Suprapubic skin (tissue), 4 donors: ENCODE results near the gene RAB13. TPM values are rescaled to one million over a fixed set of nuclear protein-coding genes. Genes with fewer than 3 reads are reported as not detected.
A peak's percentile ranks its signal among the peaks of the same experiment; 100 is the strongest.

Experiments used
- DNase-seq, 2 donors: peaks; one replicate each; pipeline ENCODE4 v3.0.0-alpha.2; 2019; ENCODE audit warnings: low spot score in 2 of 2
- H3K27ac ChIP-seq: fragments of 200-600 bp; sonication (generic); one replicate; pipeline ENCODE4 v1.5.1; 2019
- H3K27me3 ChIP-seq: fragments of 200-600 bp; sonication (generic); one replicate; pipeline ENCODE4 v1.5.1; 2019
- H3K36me3 ChIP-seq: fragments of 200-600 bp; sonication (generic); one replicate; pipeline ENCODE4 v1.5.1; 2019
- H3K4me1 ChIP-seq: fragments of 200-600 bp; sonication (generic); one replicate; pipeline ENCODE4 v1.5.1; 2019
- H3K4me3 ChIP-seq: fragments of 200-600 bp; sonication (generic); one replicate; pipeline ENCODE4 v1.5.1; 2019; ENCODE audit warnings: mild to moderate bottlenecking
- H3K9me3 ChIP-seq: fragments of 200-600 bp; sonication (generic); one replicate; pipeline ENCODE4 v1.5.1; 2019
- EP300 ChIP-seq: sonication (generic); formaldehyde crosslinking; IDR thresholded peaks from one replicate; pipeline ENCODE4 v1.6.1; 2017; ENCODE audit warnings: antibody characterized with exemption
- POLR2A ChIP-seq, 2 donors: fragments of 450-650 bp; IDR thresholded peaks; one replicate each; pipeline ENCODE4 v1.6.1; 2017; ENCODE audit warnings: antibody characterized with exemption in 2 of 2, mild to moderate bottlenecking in 2 of 2, moderate library complexity in 2 of 2
- POLR2AphosphoS5 ChIP-seq, 3 donors: sonication (generic); formaldehyde crosslinking; IDR thresholded peaks; one replicate each; pipeline ENCODE4 v1.6.1; 2017; ENCODE audit warnings: antibody characterized with exemption in 3 of 3
- WGBS: methylation state at CpG from one replicate; pipeline ENCODE4 v1.1.5; 2018; 5-methylcytosine and 5-hydroxymethylcytosine counted together
- total RNA-seq, 4 donors: library from RNA; depleted of rRNA; stranded (reverse); fragments of >200 nt; gene quantifications; one replicate each; pipeline ENCODE4 v1.1.0, GENCODE V29; 2016
- TF ChIP-seq, protein P1 (sequence below), 2 donors: fragments of 200-600 bp in 1 of 2; fragments of 450-650 bp in 1 of 2; sonication (generic) in 1 of 2; IDR thresholded peaks; one replicate each; pipeline ENCODE4 v1.5.1; 2016 to 2019; ENCODE audit warnings: antibody characterized with exemption in 2 of 2, mild to moderate bottlenecking in 1 of 2, moderate library complexity in 1 of 2

The RAB13 gene
- total RNA-seq, 4 donors from 2014 or later, result 13.5 to 26.3 (median 23.4) TPM

DNA sequence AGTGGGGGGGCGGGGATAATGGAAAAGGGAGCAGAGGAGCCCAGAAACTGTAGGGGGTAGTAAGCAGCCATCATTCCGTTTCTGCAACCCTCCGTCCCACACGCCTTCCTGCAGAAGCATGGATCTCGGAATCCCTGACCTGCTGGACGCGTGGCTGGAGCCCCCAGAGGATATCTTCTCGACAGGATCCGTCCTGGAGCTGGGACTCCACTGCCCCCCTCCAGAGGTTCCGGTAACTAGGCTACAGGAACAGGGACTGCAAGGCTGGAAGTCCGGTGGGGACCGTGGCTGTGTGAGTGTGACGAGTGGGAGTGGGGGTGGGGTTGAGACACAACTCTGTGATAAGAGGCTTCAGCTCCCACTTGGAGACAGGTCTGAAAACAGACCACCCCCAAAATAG is 17.7 kb downstream of the RAB13 start:
- TF ChIP-seq POLR2AphosphoS5 (IDR thresholded peaks at IDR 0.05), result no peak
- no peak for TF ChIP-seq POLR2A (IDR thresholded peaks at IDR 0.05)
- WGBS, result 0% methylated on average over 11 of the region's 13 CpGs
- Histone ChIP-seq H3K27ac (peak overlapping the region; percentile 93), H3K9me3 (no peaks in the 10 kb centered on the region), H3K4me3 (peak overlapping the region; percentile 52), H3K27me3 (no peaks in the 10 kb centered on the region), H3K4me1 (peaks cover 35% of the 10 kb centered on the region), H3K36me3 (peaks cover 9% of the 10 kb centered on the region)
- DNase-seq, result no peak

DNA sequence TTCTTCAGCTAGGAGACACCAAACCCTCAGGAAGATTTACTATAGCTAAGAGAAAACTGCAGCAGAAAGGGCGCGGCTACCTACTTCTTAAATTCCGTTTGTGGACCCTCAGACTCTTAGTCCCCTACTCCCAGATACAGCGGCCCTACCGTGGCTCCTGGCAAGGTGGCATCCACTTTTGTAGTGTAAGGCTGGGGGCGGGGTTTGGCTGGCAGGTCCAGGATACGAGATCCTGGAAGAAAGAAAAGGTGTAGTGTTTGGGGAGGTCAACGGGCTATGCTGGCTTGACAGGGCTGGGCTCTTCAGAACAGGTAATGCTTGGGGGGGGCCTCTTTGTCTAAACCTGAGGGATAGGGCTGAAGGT is 18.2 kb downstream of the RAB13 start:
- no peaks in the 10 kb centered on the region for H3K27me3 ChIP-seq
- H3K9me3 ChIP-seq, result no peaks in the 10 kb centered on the region
- peaks cover 5% of the 10 kb centered on the region for H3K36me3 ChIP-seq
- WGBS, result under 1% methylated on average over 8 of the region's 8 CpGs
- peak; percentile 81 to 88 for DNase-seq
- peak overlapping the region; percentile 52 for H3K4me3 ChIP-seq
- peaks cover 36% of the 10 kb centered on the region for H3K4me1 ChIP-seq
- peak overlapping the region; percentile 93 for H3K27ac ChIP-seq
- TF ChIP-seq POLR2AphosphoS5 (IDR thresholded peaks at IDR 0.05) (no peak), EP300 (no peak), POLR2A (IDR thresholded peaks at IDR 0.05) (no peak)
- TF ChIP-seq, protein P1, sequence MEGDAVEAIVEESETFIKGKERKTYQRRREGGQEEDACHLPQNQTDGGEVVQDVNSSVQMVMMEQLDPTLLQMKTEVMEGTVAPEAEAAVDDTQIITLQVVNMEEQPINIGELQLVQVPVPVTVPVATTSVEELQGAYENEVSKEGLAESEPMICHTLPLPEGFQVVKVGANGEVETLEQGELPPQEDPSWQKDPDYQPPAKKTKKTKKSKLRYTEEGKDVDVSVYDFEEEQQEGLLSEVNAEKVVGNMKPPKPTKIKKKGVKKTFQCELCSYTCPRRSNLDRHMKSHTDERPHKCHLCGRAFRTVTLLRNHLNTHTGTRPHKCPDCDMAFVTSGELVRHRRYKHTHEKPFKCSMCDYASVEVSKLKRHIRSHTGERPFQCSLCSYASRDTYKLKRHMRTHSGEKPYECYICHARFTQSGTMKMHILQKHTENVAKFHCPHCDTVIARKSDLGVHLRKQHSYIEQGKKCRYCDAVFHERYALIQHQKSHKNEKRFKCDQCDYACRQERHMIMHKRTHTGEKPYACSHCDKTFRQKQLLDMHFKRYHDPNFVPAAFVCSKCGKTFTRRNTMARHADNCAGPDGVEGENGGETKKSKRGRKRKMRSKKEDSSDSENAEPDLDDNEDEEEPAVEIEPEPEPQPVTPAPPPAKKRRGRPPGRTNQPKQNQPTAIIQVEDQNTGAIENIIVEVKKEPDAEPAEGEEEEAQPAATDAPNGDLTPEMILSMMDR (IDR thresholded peaks at IDR 0.05), result no peak

DNA sequence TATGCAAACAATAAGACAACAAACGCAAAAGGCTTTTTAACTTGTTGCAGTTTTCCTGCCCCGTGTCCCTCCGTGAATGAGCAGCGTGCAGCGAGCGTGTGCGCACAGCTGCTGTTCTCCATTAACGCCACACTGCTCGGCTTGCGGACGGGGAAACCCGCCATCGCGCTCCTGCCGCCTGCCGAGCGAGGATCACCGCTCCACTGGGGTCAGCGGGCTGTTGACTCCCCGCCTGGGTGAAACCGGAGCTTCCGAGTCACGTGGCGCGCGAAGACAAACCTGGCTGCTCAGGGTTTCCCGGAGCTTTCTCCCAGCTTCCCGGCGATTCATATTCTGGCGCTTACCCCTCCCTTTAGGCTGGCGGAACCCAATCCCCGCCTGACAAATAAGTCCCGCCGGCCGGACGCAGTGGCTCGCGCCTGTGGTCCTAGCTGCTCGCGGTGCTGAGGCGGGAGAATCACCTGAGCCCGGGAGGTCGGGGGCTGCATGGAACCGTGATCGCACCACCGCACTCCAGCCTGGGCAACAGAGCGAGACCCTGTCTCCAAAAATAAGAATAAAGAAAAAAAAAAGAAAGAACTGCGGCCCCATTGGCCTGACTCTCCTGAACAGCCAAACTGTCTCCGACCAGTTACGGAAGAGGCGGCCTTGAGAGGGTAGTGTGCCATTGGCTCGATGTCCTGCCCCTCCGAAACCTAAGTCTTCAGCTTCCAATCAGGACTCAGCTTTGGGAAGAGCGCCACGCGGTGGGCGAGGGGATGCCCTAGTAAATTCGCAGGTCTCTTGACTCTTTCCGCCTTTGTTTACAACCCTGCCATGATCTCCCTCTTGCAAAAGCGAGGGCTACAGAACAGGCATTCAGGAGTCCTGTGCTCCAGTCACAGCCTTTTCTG is 18.8 kb downstream of the RAB13 start, which contains the start of gene CREB3L4:
Gene CREB3L4, plus strand, starts transcription at position 796 of the 893 bp plus-strand sequence. CDS start 624 bp downstream, outside the sequence.
- peak within 1 kb of the TSS; percentile 52 for H3K4me3 ChIP-seq
- H3K4me1 ChIP-seq, result peaks cover 42% of the 10 kb centered on the region

DNA sequence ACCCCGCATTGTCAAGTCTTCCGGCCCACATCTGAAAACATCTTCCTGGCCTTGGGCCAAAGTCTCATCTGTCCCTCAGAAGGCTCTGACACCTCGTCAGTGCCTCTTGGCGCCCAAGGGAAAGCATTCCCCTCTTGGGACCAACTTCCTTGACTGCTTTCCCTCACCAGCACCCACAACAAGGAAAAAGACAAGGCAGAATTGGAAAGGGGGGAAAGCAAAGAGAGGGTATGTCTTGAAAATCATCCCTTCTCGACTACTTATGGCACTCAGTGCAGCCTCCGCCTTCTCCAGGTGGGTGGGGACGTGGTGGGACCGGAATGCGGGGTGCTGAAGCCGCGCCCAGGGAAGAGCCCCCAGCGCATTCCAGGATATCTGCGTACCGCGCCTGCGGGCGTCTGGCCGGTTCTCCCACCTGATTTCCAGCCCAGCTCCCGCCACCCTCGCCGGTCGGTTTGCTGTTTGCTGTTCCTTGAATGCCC is 22.2 kb downstream of the RAB13 start:
- Histone ChIP-seq H3K27me3 (no peaks in the 10 kb centered on the region), H3K36me3 (peaks cover 16% of the 10 kb centered on the region), H3K27ac (peak overlapping the region; percentile 95), H3K4me1 (peaks cover 74% of the 10 kb centered on the region), H3K9me3 (no peaks in the 10 kb centered on the region), H3K4me3 (peak overlapping the region; percentile 70)
- peak; percentile 78 to 82 for DNase-seq
- TF ChIP-seq EP300, result no peak
- no peak for TF ChIP-seq POLR2AphosphoS5 (IDR thresholded peaks at IDR 0.05)
- no peak for TF ChIP-seq POLR2A (IDR thresholded peaks at IDR 0.05)
- TF ChIP-seq, protein P1 (IDR thresholded peaks at IDR 0.05), result no peak
- WGBS, result 1% methylated on average over 22 of the region's 22 CpGs

More for the DNA sequence above, 18.8 kb downstream of the RAB13 start, which contains the start of gene CREB3L4:
- TF ChIP-seq POLR2AphosphoS5 (IDR thresholded peaks at IDR 0.05), result peak in 2 of 3 donors; percentile 53 to 78
- TF ChIP-seq, protein P1 (IDR thresholded peaks at IDR 0.05), result peak; percentile 20 to 33
- TF ChIP-seq EP300, result no peak
- TF ChIP-seq POLR2A (IDR thresholded peaks at IDR 0.05), result peak; percentile 19 to 70
- DNase-seq, result peak; percentile 95 to 96
- H3K9me3 ChIP-seq, result no peaks in the 10 kb centered on the region
- H3K27ac ChIP-seq, result peak within 1 kb of the TSS; percentile 93
- WGBS, result under 1% methylated on average over 48 of the region's 60 CpGs
- no peaks in the 10 kb centered on the region for H3K27me3 ChIP-seq
- no peaks in the 10 kb centered on the region for H3K36me3 ChIP-seq

DNA sequence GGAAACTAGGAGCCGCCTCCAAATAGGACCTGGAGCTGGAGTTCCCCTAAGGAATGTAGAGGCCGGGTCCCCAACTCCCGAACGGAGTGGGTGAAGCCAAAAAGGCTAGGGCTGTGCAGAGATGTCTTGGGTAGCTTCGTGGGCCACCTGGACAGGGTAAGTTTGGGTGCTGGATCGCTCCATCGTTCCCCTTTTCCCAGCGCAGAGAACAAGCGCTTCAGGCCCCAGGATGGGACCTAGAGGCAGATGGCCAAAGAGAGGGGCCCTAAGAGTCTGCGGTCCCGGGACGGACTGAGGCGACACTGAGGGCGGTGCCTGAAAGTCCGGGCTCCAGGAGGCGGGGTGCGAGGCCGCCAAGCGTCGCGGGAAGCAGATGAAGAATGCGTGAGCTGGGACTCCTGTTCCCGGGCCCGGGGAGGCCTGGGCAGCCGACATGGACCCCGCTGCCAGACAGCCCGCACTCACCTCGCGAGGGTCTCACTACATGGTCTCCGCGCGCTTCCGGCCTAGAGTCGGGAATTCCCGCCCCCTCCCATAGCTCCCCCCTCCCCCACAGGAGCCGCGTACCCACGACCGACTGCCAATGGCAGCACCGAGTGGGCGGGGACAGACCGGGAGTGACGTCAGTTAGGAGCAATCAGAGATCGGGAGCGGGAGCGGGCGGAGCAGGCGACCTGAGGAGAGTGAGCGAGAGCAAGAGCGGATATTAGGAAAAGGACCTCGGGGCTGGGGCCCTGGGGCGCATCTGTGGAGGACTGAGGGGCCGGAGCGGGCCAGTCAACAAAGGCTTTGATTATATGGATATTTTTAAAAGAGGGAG is 22.9 kb downstream of the RAB13 start, which contains the start of gene SLC39A1:
Gene SLC39A1, minus strand, starts transcription at position 508 of the 820 bp plus-strand sequence. CDS start 822 bp downstream, outside the sequence.
- no peaks in the 10 kb centered on the region for H3K9me3 ChIP-seq
- DNase-seq, result peak; percentile 99
- H3K4me3 ChIP-seq, result peak within 1 kb of the TSS; percentile 70
- peak within 1 kb of the TSS; percentile 95 for H3K27ac ChIP-seq
- WGBS, result under 1% methylated on average over 46 of the region's 54 CpGs
- TF ChIP-seq POLR2AphosphoS5 (IDR thresholded peaks at IDR 0.05), result peak in 1 of 3 donors; percentile 54
- TF ChIP-seq, protein P1 (IDR thresholded peaks at IDR 0.05), result no peak
- TF ChIP-seq POLR2A (IDR thresholded peaks at IDR 0.05), result peak in 1 of 2 donors; percentile 54
- H3K36me3 ChIP-seq, result peaks cover 16% of the 10 kb centered on the region
- H3K27me3 ChIP-seq, result no peaks in the 10 kb centered on the region
- peaks cover 73% of the 10 kb centered on the region for H3K4me1 ChIP-seq
